Thoracic aorta (tissue), 2 donors: ENCODE data around the gene CMKLR1. TPM values are rescaled to one million over a fixed set of nuclear protein-coding genes. Genes with fewer than 3 reads are reported as not detected.

Experiments
- ATAC-seq: fragments of 150-250 bp; one replicate; pipeline ENCODE4 v1.8.0; 2017; ENCODE audit warnings: low read depth; ENCODE audit not compliant: insufficient number of reproducible peaks, low FRiP score
- DNase-seq: peaks from one replicate; pipeline ENCODE4 v3.0.0-alpha.2; 2020; ENCODE audit warnings: low spot score
- H3K27ac ChIP-seq, 2 donors: fragments of 200-600 bp; sonication (generic); 1 replicate in 1 of 2; 2 replicates in 1 of 2; pipeline ENCODE4 v1.5.1; 2016; ENCODE audit warnings: mild to moderate bottlenecking in 2 of 2, moderate library complexity in 2 of 2
- H3K27me3 ChIP-seq: fragments of 200-600 bp; sonication (generic); replicated peaks from 2 replicates; pipeline ENCODE4 v1.6.0; 2016; ENCODE audit warnings: mild to moderate bottlenecking; ENCODE audit not compliant: insufficient read depth
- H3K36me3 ChIP-seq: fragments of 200-600 bp; sonication (generic); one replicate; pipeline ENCODE4 v1.5.1; 2016
- H3K4me1 ChIP-seq, 2 donors: fragments of 200-600 bp; sonication (generic); 1 replicate in 1 of 2; 2 replicates in 1 of 2; pipeline versions ENCODE4 v1.5.1 to v1.6.0; 2016; ENCODE audit warnings: low read depth in 2 of 2, mild to moderate bottlenecking in 1 of 2; ENCODE audit not compliant: control insufficient read depth in 1 of 2
- H3K4me3 ChIP-seq: fragments of 200-600 bp; sonication (generic); 2 replicates; pipeline ENCODE4 v1.5.1; 2016; ENCODE audit warnings: mild to moderate bottlenecking
- H3K9me3 ChIP-seq: fragments of 200-600 bp; sonication (generic); 2 replicates; pipeline ENCODE4 v1.5.1; 2016
- total RNA-seq, 2 donors: library from RNA; depleted of rRNA; stranded (reverse); fragments of >200 nt; gene quantifications; one replicate each; pipeline versions ENCODE4 v1.1.0 to v1.2.3, GENCODE V29; 2016
- TF ChIP-seq, protein P1 (sequence below): fragments of 200-600 bp; sonication (generic); IDR thresholded peaks from one replicate; pipeline ENCODE4 v1.5.1; 2019; ENCODE audit warnings: antibody characterized with exemption

CMKLR1 gene
- total RNA-seq, 2 donors from 2014 or later, result 56.6 to 73.8 TPM

DNA sequence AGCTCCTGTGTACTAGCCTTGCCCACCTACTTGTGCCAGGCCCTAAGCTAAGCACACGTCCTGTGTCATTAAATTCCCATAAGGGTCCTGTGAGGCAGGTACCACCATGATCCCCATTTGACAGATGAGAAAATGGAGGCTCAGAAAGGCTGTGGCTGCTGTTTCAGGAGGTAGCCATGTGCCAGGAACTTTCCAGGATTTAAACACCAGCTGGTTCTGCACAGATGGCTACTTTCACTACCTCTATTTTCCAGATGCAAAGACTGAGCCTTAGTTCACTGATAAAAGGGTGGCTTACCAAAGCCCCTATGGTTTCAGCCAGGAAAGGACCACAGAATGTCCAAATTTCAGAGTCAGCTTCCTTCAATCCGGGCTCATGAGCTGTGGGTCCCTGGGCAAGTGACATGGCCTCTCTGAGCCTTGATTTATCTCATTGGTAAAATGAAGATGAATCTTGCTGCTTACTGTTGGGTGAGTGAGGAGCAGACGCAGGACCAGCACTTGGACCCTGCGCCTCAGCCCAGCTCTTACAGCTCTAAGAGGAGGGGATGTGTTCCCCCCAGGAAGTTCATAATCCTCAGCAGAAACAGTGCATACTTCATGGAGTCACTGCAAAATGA lies 23.5 kb downstream of the CMKLR1 start:
- H3K27ac ChIP-seq, result peak overlapping the region in 1 of 2 donors; percentile 61
- H3K4me3 ChIP-seq, result no peak overlapping the region
- TF ChIP-seq, protein P1, sequence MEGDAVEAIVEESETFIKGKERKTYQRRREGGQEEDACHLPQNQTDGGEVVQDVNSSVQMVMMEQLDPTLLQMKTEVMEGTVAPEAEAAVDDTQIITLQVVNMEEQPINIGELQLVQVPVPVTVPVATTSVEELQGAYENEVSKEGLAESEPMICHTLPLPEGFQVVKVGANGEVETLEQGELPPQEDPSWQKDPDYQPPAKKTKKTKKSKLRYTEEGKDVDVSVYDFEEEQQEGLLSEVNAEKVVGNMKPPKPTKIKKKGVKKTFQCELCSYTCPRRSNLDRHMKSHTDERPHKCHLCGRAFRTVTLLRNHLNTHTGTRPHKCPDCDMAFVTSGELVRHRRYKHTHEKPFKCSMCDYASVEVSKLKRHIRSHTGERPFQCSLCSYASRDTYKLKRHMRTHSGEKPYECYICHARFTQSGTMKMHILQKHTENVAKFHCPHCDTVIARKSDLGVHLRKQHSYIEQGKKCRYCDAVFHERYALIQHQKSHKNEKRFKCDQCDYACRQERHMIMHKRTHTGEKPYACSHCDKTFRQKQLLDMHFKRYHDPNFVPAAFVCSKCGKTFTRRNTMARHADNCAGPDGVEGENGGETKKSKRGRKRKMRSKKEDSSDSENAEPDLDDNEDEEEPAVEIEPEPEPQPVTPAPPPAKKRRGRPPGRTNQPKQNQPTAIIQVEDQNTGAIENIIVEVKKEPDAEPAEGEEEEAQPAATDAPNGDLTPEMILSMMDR, result no peak
- H3K9me3 ChIP-seq, result no peaks in the 10 kb centered on the region
- H3K4me1 ChIP-seq, result peaks cover 58 to 86% of the 10 kb centered on the region in 2 donors
- no peak for DNase-seq
- H3K27me3 ChIP-seq, result no peaks in the 10 kb centered on the region
- H3K36me3 ChIP-seq, result no peaks in the 10 kb centered on the region
- ATAC-seq, result no peak

DNA sequence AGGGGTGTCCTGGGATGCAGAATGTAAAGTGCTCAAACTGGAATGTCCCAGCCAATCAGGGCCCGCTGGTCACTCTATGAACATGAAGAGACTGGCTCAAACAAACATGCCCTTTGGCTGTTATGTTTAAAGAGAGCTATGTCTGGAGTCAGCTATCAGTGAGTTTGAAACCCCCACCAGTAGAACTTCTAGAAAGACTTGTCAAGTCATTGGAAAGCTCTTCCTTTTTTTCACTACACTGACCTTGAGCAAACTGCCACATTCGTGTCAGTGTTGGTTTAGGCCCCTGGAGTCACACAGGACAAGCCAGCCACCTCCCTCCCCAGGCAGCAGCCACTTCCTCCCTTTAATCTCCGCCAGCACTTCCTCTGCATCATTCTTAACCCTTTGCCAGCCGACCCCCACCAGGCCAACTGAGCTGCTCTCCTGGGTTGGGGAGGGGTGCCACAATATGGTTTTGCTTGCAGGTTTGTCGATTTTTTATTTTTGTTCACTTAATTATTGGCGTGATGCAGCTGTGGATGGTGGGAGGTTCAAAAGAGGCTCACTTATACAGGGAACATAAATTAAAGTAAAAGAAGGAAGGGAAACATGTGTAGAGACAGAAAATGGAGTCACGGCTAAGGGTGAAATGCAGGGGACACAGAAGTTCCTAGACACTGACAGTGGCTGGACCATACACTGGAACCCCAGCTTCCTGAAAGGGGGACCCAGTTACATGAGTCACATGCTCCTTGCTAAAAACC lies 25.3 kb downstream of the CMKLR1 start:
- no peaks in the 10 kb centered on the region for H3K9me3 ChIP-seq
- DNase-seq (no peak), ATAC-seq (no peak)
- H3K4me3 ChIP-seq, result no peak overlapping the region
- H3K27me3 ChIP-seq, result no peaks in the 10 kb centered on the region
- peak overlapping the region; percentile 73 to 85 for H3K27ac ChIP-seq
- H3K36me3 ChIP-seq, result no peaks in the 10 kb centered on the region
- TF ChIP-seq, protein P1, result no peak
- H3K4me1 ChIP-seq, result peaks cover 49 to 82% of the 10 kb centered on the region in 2 donors

GRCh38 chr12:108313241-108313605 lies 25.9 kb downstream of the CMKLR1 start:
- Histone ChIP-seq H3K27ac (peak overlapping the region; percentile 73 to 85), H3K4me3 (no peak overlapping the region), H3K27me3 (no peaks in the 10 kb centered on the region), H3K4me1 (peaks cover 44 to 82% of the 10 kb centered on the region in 2 donors), H3K9me3 (no peaks in the 10 kb centered on the region), H3K36me3 (no peaks in the 10 kb centered on the region)
- DNase-seq, result no peak
- TF ChIP-seq, protein P1, result no peak
- ATAC-seq, result no peak

GRCh38 chr12:108312693-108313189 lies 26.4 kb downstream of the CMKLR1 start:
- Histone ChIP-seq H3K4me3 (no peak overlapping the region), H3K36me3 (no peaks in the 10 kb centered on the region), H3K9me3 (no peaks in the 10 kb centered on the region), H3K27ac (peak overlapping the region; percentile 73 to 85), H3K4me1 (peaks cover 42 to 84% of the 10 kb centered on the region in 2 donors), H3K27me3 (no peaks in the 10 kb centered on the region)
- TF ChIP-seq, protein P1, result no peak
- ATAC-seq (peak; percentile 51), DNase-seq (peak; percentile 61)

DNA sequence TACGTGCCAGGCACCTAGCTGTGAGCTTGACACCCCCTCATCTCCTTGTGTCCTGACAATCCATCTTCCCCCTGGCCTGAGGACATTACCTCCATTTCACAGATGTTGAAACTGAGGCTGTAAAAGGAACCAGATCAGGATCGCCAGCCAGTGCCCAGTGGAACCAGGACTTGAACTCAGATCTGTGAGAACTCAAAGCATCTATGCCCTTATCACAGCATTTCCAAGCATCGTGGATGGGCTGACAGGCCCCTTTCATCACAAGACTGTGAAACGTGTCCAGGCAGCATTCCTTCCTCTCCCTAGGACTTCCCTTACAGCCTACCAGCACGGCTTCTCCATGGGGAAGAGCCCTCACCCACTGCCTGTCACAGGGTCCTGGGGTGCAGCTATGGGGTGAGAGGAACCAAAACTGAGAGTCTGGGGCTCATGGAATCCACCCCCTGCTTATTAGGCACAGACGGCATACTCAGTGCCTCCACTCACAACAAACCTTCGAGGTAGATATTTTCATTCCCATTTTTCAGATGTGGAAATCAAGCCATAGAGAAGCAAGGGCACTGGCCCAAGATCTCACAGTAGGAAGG lies 26.9 kb downstream of the CMKLR1 start:
- Histone ChIP-seq H3K9me3 (no peaks in the 10 kb centered on the region), H3K27me3 (no peaks in the 10 kb centered on the region), H3K36me3 (no peaks in the 10 kb centered on the region), H3K4me3 (no peak overlapping the region), H3K27ac (peak overlapping the region; percentile 73 to 85), H3K4me1 (peaks cover 43 to 89% of the 10 kb centered on the region in 2 donors)
- DNase-seq (no peak), ATAC-seq (no peak)
- TF ChIP-seq, protein P1, result no peak
